Lower leg skin (tissue), 4 donors: Measurements from ENCODE around the gene STOML1. TPM values are rescaled to one million over a fixed set of nuclear protein-coding genes. Genes with fewer than 3 reads are reported as not detected.
A peak's percentile ranks its signal among the peaks of the same experiment; 100 is the strongest.

ENCODE experiments used
- DNase-seq, 2 donors: peaks; one replicate each; pipeline ENCODE4 v3.0.0-alpha.2; 2019; ENCODE audit warnings: low spot score in 2 of 2
- H3K4me3 ChIP-seq: fragments of 200-600 bp; sonication (generic); 2 replicates; pipeline ENCODE4 v1.5.1; 2017; ENCODE audit warnings: mild to moderate bottlenecking, low read depth; ENCODE audit not compliant: poor library complexity, severe bottlenecking
- POLR2A ChIP-seq, 2 donors: fragments of 450-650 bp; IDR thresholded peaks; one replicate each; pipeline ENCODE4 v1.6.1; 2016 to 2017; ENCODE audit warnings: antibody characterized with exemption in 2 of 2, mild to moderate bottlenecking in 1 of 2, moderate library complexity in 1 of 2
- WGBS, 2 donors: methylation state at CpG; one replicate each; pipeline ENCODE4 v1.1.5; 2018; 5-methylcytosine and 5-hydroxymethylcytosine counted together
- intact Hi-C: fragments of 100-400 bp; cut with DNase I; formaldehyde crosslinking; loops from one replicate; pipeline ENCODE4 v1.15.0; 2023; ENCODE audit warnings: low total_unique reads
- total RNA-seq, 4 donors: library from RNA; depleted of rRNA; stranded (reverse); fragments of >200 nt; gene quantifications; one replicate each; pipeline ENCODE4 v1.1.0, GENCODE V29; 2016
- TF ChIP-seq, protein P1 (sequence below), 3 donors: fragments of 450-650 bp; IDR thresholded peaks; one replicate each; pipeline ENCODE4 v1.5.1; 2016; ENCODE audit warnings: antibody characterized with exemption in 3 of 3, mild to moderate bottlenecking in 3 of 3, moderate library complexity in 2 of 3

The STOML1 gene
- total RNA-seq, 4 donors from 2014 or later = 14.4 to 24.6 (median 23.9) TPM

DNA sequence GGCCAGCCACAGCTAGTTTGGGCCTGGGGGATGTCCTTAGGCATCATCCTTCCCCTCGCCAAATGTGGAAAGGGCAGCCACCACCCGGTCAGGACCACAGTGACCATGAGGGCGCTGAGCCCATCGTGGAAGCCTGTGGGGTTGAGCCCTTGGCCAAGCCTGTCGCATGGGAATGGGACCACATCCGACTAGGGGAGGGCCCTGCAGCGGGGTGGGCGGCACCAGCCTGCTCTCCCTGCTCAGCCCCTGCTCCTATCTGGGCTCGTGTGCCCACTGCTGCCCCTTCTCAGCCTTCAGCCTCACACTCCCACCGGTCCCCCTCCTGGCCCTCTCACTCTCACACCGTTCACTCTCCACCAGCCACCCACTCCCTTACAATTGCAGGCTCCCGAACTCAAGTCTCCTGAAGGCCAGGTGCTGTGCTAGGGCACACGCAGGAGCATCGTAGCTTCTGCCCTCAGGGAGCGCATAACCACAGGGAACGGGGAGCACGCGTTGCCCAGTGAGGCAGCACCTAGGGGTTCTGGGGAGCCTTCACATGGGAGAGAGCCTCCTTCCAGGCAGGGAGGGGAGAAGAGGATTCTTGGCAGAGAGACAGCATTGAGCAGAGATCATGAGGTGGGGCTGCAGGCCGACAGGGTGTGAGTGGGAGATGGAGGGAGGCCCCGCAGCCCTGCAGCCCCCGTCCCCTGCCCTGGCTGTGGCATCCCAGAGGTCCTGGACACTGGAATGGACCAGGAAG is 39.8 kb downstream of the STOML1 start:
- no peak overlapping the region for H3K4me3 ChIP-seq
- no peak for DNase-seq
- intact Hi-C loops = no loop called here
- no peak for TF ChIP-seq POLR2A (IDR thresholded peaks at IDR 0.05)
- 80 to 84% methylated on average over 20 to 21 of the region's 21 CpGs for WGBS, 2 donors

GRCh38 chr15:73951601-73952000 is 40.5 kb downstream of the STOML1 start:
- 56 to 58% methylated on average over 13 of the region's 13 CpGs for WGBS, 2 donors
- intact Hi-C loops = no loop called here
- H3K4me3 ChIP-seq = no peak overlapping the region
- no peak for DNase-seq
- no peak for TF ChIP-seq POLR2A (IDR thresholded peaks at IDR 0.05)
- TF ChIP-seq, protein P1, sequence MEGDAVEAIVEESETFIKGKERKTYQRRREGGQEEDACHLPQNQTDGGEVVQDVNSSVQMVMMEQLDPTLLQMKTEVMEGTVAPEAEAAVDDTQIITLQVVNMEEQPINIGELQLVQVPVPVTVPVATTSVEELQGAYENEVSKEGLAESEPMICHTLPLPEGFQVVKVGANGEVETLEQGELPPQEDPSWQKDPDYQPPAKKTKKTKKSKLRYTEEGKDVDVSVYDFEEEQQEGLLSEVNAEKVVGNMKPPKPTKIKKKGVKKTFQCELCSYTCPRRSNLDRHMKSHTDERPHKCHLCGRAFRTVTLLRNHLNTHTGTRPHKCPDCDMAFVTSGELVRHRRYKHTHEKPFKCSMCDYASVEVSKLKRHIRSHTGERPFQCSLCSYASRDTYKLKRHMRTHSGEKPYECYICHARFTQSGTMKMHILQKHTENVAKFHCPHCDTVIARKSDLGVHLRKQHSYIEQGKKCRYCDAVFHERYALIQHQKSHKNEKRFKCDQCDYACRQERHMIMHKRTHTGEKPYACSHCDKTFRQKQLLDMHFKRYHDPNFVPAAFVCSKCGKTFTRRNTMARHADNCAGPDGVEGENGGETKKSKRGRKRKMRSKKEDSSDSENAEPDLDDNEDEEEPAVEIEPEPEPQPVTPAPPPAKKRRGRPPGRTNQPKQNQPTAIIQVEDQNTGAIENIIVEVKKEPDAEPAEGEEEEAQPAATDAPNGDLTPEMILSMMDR (IDR thresholded peaks at IDR 0.05) = no peak

DNA sequence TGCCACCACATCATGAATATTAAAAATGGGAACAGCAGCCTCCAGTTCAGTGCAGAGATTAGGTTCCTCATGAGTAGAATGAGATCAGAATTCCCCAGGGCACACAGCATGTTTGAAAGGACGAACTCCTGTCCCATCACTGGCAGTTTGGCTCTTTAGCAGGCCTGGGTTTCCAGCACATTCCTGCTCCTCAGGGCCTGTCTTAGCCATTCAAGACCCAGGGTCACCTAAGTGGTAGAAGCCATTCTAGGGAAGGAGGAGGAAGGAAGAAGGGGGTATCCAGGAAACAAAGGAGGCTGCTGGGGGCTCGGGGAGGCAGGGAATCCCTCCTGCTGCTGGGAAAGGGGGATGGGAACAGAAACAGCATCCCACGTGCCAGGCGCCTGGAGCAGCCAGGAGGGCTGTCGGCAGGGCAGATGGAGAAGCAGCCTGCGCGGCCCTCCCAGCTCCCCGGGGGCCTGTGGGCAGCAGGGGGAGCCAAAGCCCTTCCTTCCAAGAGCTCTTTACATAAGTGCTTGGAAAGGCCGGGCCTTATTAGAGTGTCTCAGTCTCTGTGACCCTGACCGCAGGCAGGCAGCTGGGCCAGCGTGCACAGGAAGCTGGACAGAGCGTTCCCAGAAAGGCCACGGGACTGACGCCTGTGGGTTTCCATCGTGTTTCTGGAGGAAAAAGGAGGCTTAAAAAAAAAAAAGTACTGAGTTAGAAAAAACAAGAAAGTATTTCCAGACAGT is 41.1 kb downstream of the STOML1 start:
- intact Hi-C loops = no loop called here

GRCh38 chr15:73950479-73950830 is 41.6 kb downstream of the STOML1 start:
- intact Hi-C loops = no loop called here

More for the DNA sequence above, 41.1 kb downstream of the STOML1 start:
- 17 to 24% methylated on average over 15 of the region's 15 CpGs for WGBS, 2 donors
- TF ChIP-seq, protein P1 (IDR thresholded peaks at IDR 0.05) = peak in 1 of 3 donors; percentile 73
- TF ChIP-seq POLR2A (IDR thresholded peaks at IDR 0.05) = no peak
- DNase-seq = peak; percentile 92 to 97
- no peak overlapping the region for H3K4me3 ChIP-seq

GRCh38 chr15:73949496-73949895 is 42.6 kb downstream of the STOML1 start:
- DNase-seq = no peak
- intact Hi-C loops = loop anchor here (10.0 kb wide), 1 partner anchor 575 kb away; no protein-coding TSS in a partner anchor
- TF ChIP-seq, protein P1 (IDR thresholded peaks at IDR 0.05) = no peak
- WGBS, 2 donors = 91 to 94% methylated on average over 10 of the region's 10 CpGs
- no peak overlapping the region for H3K4me3 ChIP-seq

More at GRCh38 chr15:73950479-73950830, 41.6 kb downstream of the STOML1 start:
- DNase-seq = no peak
- TF ChIP-seq, protein P1 (IDR thresholded peaks at IDR 0.05) = no peak
- no peak for TF ChIP-seq POLR2A (IDR thresholded peaks at IDR 0.05)
- H3K4me3 ChIP-seq = no peak overlapping the region

DNA sequence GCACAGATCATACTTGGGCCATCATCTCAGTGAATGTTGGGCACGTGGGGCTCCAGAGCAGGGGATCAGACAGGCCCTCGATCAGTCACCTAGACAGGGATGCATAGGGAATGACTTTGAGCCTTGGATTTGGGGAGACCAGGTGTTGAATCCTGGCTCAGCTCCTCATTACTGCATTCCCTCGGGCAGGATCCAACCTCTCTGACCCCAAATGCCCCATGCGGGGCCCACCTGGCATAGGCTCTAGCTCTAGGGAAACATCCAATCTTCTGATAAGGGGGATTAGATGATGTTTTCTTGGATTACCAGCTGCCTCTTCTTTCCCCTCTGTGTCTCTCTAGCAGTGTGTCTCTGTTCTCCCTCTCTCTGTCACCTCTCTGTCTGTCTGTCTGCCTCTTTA is 43.1 kb downstream of the STOML1 start:
- no peak overlapping the region for H3K4me3 ChIP-seq
- no peak for DNase-seq
- 70 to 80% methylated on average over 4 of the region's 4 CpGs for WGBS, 2 donors
- TF ChIP-seq, protein P1 (IDR thresholded peaks at IDR 0.05) = no peak
- intact Hi-C loops = loop anchor here (10.0 kb wide), 1 partner anchor 576 kb away; no protein-coding TSS in a partner anchor
